NCI-H1417 treated with DMSO at 0.1 percent for 48 hours (cell line): ENCODE data around the gene CHMP6.
"Not testable (repeated sequence)": the region's sequence is repeated elsewhere in the genome, so short reads cannot be mapped to it uniquely, and the experiment has no call there.

ENCODE experiments used
- DNase-seq: peaks from one replicate; lab custom pipeline; 2025; lab: John Stamatoyannopoulos, UW

CHMP6 gene

GRCh38 chr17:81030312-81030711 is 38.7 kb downstream of the CHMP6 start:
- DNase-seq: not testable (repeated sequence)

GRCh38 chr17:81030741-81031565 is 39.3 kb downstream of the CHMP6 start:
- DNase-seq: no peak

GRCh38 chr17:81031566-81032550 is 40.2 kb downstream of the CHMP6 start:
- DNase-seq: no peak

GRCh38 chr17:81032641-81033480 is 41.2 kb downstream of the CHMP6 start:
- no peak for DNase-seq

- DNase-seq: no peak
These were observed 42.0 kb downstream of the CHMP6 start for GRCh38 chr17:81033535-81034167.

- DNase-seq: no peak
These were observed 42.6 kb downstream of the CHMP6 start for GRCh38 chr17:81034168-81034777.

- DNase-seq: peak; percentile 75
These were observed 43.3 kb downstream of the CHMP6 start, which contains the start of gene BAIAP2 for GRCh38 chr17:81034779-81035520. Gene BAIAP2, plus strand, starts transcription at chr17:81035151. Its CDS starts 104 bp downstream, at chr17:81035255.

GRCh38 chr17:81035521-81036196 is 44.0 kb downstream of the CHMP6 start:
- no peak for DNase-seq

DNA sequence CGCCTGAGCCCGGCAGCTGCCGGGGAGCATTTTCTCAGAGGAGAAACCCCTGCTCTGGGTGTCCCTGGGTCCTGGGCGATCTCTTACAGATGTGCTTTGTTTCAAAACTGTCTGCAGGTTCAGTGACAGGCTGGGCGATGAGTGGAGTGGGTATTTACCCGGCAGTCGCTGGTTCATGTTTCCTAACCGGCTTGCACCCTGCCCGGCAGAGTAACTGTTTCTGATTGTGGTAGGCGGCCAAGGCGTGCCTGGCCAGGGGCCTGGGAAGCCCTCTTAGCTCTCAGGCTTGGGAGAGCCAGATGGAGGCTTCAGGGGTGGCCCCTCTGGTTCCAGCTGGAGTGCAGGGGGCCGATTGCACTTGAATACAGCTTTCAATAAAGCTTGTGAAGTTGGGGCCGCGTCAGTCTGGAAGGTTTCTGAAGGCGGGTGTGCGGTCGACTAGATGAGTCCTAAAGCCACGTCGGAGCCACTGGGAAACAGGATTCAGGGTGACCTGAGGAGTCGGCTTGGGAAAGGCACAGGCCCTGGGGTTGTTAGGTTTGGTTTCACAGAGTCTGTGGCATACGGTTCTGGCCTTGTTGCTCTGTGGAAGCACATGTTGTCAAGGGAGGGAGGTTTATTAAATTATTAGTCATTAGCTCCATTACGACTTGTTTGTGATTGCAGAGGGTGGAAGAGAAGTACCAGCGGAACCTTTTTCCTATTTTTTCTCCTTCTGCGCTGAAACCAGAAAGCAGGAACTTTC is 44.7 kb downstream of the CHMP6 start:
- no peak for DNase-seq

GRCh38 chr17:81037026-81037797 is 45.6 kb downstream of the CHMP6 start:
- no peak for DNase-seq

DNA sequence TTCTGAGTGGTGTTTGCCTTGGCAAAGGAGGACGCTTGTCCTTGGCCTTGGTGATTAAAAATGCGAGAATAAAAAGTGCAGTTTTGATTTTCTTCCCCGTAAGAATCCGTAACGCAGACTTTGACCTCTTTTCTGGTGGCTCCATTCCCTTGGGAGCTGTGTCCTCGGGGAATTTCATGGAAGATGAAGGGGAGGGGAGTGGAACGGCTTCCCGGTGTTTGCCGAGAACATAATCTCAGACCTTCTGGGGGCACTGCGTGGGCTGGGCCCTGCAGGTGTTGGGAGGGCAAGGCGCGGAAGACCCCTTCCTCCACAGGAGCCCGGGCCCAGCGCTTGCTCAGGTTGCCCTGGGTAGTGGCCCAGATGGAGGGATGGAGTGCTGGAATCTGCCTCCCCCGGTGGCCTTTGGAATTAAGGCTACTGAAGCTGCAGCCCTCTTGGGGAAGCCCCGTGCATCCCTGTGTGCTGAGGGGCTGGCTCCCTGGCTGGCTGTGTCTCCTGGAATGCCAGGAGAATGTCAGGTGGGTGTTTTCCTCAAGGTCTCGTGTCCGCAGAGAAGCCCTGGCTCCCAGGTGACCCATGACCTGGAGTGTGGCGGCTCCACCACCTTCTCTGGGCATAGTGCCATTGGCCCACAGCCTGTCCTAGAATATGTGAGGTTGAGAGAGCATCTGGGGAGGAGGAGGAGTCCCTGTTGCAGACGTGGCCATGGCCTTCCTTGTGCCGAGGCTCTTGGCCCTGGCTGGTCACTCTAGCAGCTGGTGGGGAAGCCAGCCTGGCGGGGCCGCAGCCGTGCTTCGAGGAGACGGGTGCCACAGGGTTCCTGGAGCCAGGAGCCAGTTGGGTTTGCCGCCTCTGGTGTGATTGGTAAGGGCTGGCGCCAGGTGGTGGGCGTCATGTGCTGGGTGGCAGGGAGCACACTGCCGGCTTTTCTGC is 46.4 kb downstream of the CHMP6 start:
- DNase-seq: no peak

DNA sequence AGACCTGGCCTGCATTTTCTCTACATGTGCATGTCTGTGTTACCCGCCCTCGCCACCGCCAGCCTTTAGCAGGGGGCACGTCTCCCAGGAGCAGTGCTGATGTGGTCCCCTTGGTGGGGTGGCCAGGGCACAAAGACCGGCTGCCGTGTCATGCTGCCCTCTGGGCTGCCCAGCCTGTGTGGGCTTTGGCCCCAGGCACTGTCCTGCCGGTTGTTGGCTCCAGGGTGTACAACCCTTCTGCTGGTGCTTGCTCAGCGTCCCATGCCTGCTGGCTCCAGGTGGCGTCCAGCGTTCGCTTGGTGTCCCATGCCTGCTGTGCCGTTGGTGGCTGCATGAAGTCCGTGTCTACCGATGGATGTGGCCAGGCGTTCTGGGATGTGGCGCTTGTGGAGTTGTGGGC is 47.5 kb downstream of the CHMP6 start:
- DNase-seq: no peak

DNA sequence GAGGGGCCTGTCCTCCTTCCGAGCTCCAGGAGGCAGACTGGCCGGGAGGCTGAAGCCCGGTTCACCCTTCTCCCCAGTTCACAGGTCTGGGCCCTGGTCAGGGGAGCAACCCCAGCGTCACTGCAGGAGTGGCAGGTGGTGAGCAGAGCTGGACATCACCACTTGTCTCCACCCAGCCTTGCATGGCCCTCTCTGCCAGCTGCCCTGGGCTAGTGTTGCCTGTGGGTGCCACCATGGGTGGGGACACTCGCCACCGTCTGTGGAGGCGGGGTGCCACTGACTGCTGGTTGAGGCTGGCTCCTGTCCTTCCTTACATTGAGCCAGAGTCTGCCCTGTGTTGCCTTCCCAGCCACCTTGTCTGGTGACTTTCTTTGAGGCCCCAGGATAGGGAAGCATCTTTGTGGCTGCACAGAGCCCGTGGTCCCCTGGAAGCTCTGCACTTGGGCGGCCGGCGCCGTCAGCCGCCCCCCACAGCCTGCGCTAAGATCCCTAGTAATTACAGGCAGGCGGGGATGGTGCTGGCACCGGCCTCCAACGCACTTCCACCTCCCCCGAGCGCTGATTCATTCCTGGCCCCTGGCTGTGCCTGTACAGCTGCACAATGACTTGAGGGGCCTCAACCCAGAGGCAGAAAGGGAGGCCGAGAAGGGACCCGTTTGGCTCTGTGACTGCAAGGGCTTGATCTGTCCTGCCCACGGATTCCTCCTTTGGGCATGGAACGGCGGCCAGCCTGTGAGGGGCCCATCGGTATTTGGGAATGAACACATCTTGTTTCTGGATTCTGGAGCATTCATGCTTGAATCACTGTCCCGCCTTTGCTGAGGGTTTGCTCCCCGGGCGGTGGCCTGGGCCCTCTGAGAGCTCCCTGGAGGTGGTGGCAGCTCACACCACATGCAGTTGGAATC is 48.5 kb downstream of the CHMP6 start:
- no peak for DNase-seq

GRCh38 chr17:81040791-81041337 is 49.2 kb downstream of the CHMP6 start:
- no peak for DNase-seq

GRCh38 chr17:81042606-81043005 is 51.0 kb downstream of the CHMP6 start:
- no peak for DNase-seq

DNA sequence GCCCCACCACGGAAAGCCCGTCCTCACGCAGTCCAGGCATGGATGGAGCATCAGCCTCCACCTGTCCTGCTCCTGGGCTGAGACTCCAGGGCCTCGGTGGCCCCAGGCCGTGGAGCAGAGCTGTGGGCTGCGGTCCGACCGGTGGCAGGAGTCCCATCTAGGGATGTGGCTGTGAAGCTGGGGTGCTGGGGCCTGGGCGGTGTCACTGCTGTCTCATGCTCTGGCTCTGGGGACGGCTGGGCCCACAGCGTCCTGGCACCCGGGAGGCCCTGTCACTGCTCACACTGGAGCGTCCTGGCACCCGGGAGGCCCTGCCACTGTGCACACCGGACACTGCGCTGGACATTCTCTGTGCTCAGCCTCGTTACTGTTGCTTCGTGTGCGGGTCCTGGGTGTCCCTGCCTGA is 51.7 kb downstream of the CHMP6 start:
- DNase-seq: no peak
